ENCODE results near the gene LRMDA. TPM values are rescaled to one million over a fixed set of nuclear protein-coding genes. Genes with fewer than 3 reads are reported as not detected.

Gene LRMDA
- polyA plus RNA-seq, 1 donor (not counting 4 experiments of a cell fraction or from before 2014, with no cell fraction given), result not detected

DNA sequence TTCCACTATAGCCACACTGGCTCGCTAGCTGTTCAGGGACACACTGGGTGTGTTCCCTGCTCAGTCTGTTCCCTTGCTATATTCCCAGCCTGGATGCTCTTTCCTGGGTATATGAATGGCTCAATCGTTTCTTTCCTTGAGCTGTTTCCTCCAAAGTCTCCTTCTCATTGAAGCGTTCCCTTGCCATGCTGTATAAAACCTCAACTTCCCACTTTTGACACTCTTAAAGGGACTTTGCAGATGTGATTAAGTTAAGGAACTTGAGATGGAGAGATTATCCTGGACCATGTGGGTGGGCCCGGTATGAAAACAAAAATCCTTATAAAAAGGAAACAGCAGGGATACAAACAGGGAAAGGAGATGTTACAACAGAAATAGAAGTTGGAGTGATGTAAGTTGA, 973.1 kb downstream of the LRMDA start:
- H3K9ac ChIP-seq (ENCODE audit: control insufficient read depth, extremely low read depth, insufficient read depth, low read length), result no peak overlapping the region
- DNase-seq (ENCODE audit: low read depth, low spot score), result no peak
- dilution Hi-C loops (cut with MboI; ENCODE audit: extremely low pct_ligation_motif_present, low sequenced_read_pairs), result no loop called here
- no peak overlapping the region for H2AFZ ChIP-seq (ENCODE audit: control insufficient read depth, low read length)
- H3K9me3 ChIP-seq (ENCODE audit: control insufficient read depth, low read depth, low read length), result no peaks in the 10 kb centered on the region
- H4K20me1 ChIP-seq (ENCODE audit: control insufficient read depth, extremely low read depth, insufficient read depth, low read length), result no peaks in the 10 kb centered on the region
- H3K4me1 ChIP-seq (ENCODE audit: control insufficient read depth, extremely low read depth, insufficient read depth, low read length), result no peaks in the 10 kb centered on the region
- TF ChIP-seq, protein P1, sequence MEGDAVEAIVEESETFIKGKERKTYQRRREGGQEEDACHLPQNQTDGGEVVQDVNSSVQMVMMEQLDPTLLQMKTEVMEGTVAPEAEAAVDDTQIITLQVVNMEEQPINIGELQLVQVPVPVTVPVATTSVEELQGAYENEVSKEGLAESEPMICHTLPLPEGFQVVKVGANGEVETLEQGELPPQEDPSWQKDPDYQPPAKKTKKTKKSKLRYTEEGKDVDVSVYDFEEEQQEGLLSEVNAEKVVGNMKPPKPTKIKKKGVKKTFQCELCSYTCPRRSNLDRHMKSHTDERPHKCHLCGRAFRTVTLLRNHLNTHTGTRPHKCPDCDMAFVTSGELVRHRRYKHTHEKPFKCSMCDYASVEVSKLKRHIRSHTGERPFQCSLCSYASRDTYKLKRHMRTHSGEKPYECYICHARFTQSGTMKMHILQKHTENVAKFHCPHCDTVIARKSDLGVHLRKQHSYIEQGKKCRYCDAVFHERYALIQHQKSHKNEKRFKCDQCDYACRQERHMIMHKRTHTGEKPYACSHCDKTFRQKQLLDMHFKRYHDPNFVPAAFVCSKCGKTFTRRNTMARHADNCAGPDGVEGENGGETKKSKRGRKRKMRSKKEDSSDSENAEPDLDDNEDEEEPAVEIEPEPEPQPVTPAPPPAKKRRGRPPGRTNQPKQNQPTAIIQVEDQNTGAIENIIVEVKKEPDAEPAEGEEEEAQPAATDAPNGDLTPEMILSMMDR (optimal IDR thresholded peaks at IDR 0.05 in 1 of 3, IDR thresholded peaks at IDR 0.05 in 1 of 3, conservative IDR thresholded peaks at IDR 0.05 in 1 of 3; ENCODE audit: extremely low read depth in 1 of 3, insufficient read depth in 2 of 3, low read length in 3 of 3), result no peak
- TF ChIP-seq EZH2 (IDR thresholded peaks at IDR 0.05; ENCODE audit: low read length), result no peak
- FAIRE-seq, result no peak
- no peak overlapping the region for H3K4me2 ChIP-seq (ENCODE audit: control insufficient read depth, extremely low read depth, insufficient read depth, low read depth, low read length)
- no peaks in the 10 kb centered on the region for H3K36me3 ChIP-seq (ENCODE audit: control insufficient read depth in 2 of 2, extremely low read depth in 1 of 2, insufficient read depth in 2 of 2, low read length in 2 of 2)
- H3K4me3 ChIP-seq (ENCODE audit: control insufficient read depth in 2 of 3, extremely low read depth in 1 of 3, insufficient read depth in 2 of 3, low read depth in 1 of 3, low read length in 3 of 3), result no peak overlapping the region
- no peaks in the 10 kb centered on the region for H3K27me3 ChIP-seq (ENCODE audit: control insufficient read depth, extremely low read depth, insufficient read depth, low read length)
- peaks cover 3% of the 10 kb centered on the region for H3K9me1 ChIP-seq (ENCODE audit: control insufficient read depth, extremely low read depth, insufficient read depth, low read length)
- no peaks in the 10 kb centered on the region for H3K79me2 ChIP-seq (ENCODE audit: control insufficient read depth, insufficient read depth, low read length)
- no peak overlapping the region for H3K27ac ChIP-seq (ENCODE audit: control insufficient read depth, insufficient read depth, low read length)

DNA sequence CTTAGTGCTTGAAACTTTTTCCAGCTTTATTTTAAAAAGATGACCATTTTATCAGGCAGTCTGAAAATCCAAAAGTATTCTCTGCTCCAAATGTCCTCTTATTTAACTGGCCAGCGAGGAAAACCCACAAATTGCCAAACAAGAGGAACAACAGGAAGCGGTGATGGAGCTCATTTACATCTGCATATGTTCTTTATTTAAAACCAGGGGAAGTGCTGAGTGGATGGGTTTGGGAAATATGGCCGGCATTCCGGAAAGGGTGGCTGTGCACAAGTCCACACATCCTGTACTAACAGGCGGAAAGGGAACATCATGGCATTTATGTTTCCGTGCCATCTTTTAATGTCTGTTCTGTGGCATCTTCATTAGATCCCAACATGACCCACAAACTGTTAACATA, 974.5 kb downstream of the LRMDA start:
- no peak for FAIRE-seq
- dilution Hi-C loops (cut with MboI; ENCODE audit: extremely low pct_ligation_motif_present, low sequenced_read_pairs), result no loop called here

More for the DNA sequence above, 974.5 kb downstream of the LRMDA start:
- no peaks in the 10 kb centered on the region for H3K27me3 ChIP-seq (ENCODE audit: control insufficient read depth, extremely low read depth, insufficient read depth, low read length)
- no peaks in the 10 kb centered on the region for H3K9me3 ChIP-seq (ENCODE audit: control insufficient read depth, low read depth, low read length)
- no peaks in the 10 kb centered on the region for H3K4me1 ChIP-seq (ENCODE audit: control insufficient read depth, extremely low read depth, insufficient read depth, low read length)
- no peak overlapping the region for H3K4me3 ChIP-seq (ENCODE audit: control insufficient read depth in 2 of 3, extremely low read depth in 1 of 3, insufficient read depth in 2 of 3, low read depth in 1 of 3, low read length in 3 of 3)
- no peaks in the 10 kb centered on the region for H4K20me1 ChIP-seq (ENCODE audit: control insufficient read depth, extremely low read depth, insufficient read depth, low read length)
- no peak for DNase-seq (ENCODE audit: low read depth, low spot score)
- no peak overlapping the region for H3K4me2 ChIP-seq (ENCODE audit: control insufficient read depth, extremely low read depth, insufficient read depth, low read depth, low read length)
- H3K9me1 ChIP-seq (ENCODE audit: control insufficient read depth, extremely low read depth, insufficient read depth, low read length), result peaks cover 3% of the 10 kb centered on the region
- no peak overlapping the region for H3K9ac ChIP-seq (ENCODE audit: control insufficient read depth, extremely low read depth, insufficient read depth, low read length)
- H2AFZ ChIP-seq (ENCODE audit: control insufficient read depth, low read length), result no peak overlapping the region
- TF ChIP-seq, protein P1 (optimal IDR thresholded peaks at IDR 0.05 in 1 of 3, IDR thresholded peaks at IDR 0.05 in 1 of 3, conservative IDR thresholded peaks at IDR 0.05 in 1 of 3; ENCODE audit: extremely low read depth in 1 of 3, insufficient read depth in 2 of 3, low read length in 3 of 3), result no peak
- no peak for TF ChIP-seq EZH2 (IDR thresholded peaks at IDR 0.05; ENCODE audit: low read length)
- H3K27ac ChIP-seq (ENCODE audit: control insufficient read depth, insufficient read depth, low read length), result no peak overlapping the region
- H3K79me2 ChIP-seq (ENCODE audit: control insufficient read depth, insufficient read depth, low read length), result no peaks in the 10 kb centered on the region
- no peaks in the 10 kb centered on the region for H3K36me3 ChIP-seq (ENCODE audit: control insufficient read depth in 2 of 2, extremely low read depth in 1 of 2, insufficient read depth in 2 of 2, low read length in 2 of 2)

Data from keratinocyte (primary cell).